Measurements from ENCODE around the gene ACTG2.
A peak's percentile ranks its signal among the peaks of the same experiment; 100 is the strongest.

Gene ACTG2

DNA sequence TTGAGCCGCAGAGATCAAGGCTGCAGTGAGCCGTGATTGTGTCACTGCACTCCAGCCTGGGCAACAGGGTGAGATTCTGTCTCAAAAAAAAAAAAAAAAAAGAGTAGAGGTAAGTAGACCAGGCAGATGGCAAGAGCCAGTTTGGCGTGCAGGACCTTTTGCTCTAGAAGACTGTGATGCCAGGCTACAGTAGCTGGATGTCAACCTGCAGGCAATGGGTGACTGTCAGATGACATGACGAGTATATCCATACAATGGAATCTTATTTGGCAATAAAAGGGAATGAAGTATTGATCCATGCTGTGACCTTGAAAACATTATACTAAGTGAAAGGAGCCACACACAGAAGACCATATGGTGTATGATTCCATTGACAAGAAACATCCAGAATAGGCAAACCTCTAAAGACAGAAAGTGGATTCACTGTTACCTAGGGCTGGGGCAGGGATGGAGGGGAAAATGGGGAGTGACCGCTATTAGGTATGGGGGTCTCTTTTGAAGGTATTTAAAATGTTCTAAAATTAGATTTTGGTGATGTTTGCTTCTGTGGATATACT is 22.7 kb downstream of the ACTG2 start:
- DNase-seq, result no peak

- no peak for DNase-seq
Measured at GRCh38 chr2:73916666-73917065, 23.9 kb downstream of the ACTG2 start.

DNA sequence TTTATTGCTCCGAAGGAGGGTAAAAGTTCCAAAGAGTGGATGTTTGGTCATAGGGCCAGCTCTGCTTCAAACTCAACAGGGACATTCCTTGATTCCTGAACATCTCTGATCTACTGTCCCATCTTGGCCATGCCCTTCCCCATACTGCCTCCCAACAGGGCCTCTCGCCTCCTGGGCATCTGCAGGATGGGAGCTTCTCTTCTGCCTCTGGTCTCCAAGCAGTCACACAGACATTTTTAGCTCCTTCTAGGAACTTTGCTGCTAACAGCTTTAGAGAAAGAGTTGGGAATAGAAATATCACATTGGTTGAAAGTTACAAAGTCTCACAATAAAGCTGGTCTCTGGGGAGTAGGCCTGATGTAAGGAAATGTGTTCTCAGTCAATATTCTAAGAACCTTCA is 24.5 kb downstream of the ACTG2 start:
- no peak for DNase-seq

- DNase-seq, result no peak
Measured at GRCh38 chr2:73917696-73918207, 24.9 kb downstream of the ACTG2 start.

GRCh38 chr2:73918856-73919255 is 26.0 kb downstream of the ACTG2 start:
- DNase-seq, result no peak

DNA sequence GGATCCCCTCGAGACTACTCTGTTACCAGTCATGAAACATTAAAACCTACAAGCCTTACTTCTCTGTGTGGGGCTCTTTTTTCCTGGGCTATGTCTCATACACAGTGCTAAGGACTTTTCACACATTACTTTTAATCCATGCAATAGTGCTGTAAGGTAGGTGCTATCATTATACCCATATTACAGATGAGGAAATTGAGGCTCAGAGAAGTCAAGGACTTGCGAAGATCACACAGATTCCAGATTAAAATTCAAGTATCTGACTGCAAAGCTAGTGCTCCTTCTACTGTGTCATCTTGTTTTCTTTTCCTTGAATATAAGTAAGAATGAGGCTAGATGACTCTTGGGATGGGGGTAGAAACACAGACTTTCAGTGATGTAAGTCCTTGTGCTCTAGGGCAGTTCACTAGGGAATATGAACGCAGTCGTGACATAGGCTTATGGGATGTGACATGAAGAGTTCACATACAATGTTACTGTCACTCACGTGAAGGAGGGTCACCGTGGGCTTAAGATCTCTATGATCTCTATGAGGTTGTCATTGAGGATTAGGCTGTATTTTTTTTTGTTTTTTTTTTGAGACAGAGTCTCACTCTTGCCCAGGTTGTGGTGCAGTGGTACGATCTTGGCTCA is 26.9 kb downstream of the ACTG2 start:
- no peak for DNase-seq

DNA sequence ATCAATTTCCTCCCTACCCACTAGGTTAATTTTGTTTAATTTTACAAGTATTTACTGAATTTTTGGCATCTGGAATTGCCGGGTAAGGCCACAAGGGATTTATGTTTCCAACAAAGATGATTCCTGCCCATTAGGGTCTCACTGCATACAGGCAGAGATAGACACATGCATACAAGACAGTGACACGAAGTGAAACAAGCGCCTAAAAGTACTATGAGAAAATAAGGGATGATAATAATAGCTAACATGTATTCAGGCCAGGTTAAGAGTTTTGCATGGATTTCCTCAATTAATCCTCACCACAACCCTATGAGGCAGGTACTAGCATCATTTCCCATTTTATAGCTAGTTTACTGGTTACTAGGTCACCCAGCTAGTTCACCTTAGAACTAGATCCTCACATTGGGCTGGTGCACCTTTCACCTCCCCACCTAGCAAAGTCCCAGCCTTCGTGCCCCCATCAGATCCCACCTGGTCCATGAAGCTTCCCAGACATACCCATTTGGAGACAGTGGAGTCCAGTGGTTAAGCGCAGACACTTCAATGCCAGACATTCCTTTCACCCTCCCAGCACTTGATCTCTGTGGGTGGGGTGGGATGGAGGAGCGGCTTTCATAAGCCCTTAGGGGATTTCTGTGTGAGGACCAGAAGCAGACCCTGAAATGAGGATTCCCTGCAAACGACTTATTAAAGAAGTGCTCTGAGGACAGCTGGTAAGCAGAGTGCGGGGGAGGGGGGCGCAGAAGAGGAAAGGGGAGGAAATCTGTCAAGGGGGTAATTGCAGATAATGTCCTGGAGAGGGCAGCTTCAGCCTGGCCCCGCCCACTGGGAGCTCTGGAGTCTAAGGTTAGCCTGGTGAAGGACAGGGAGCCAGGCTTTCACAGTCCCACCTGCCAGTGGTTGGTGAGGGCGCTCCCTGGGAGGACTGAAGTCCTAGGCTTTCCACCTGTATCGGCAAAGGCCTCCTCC is 28.1 kb downstream of the ACTG2 start:
- no peak for DNase-seq

DNA sequence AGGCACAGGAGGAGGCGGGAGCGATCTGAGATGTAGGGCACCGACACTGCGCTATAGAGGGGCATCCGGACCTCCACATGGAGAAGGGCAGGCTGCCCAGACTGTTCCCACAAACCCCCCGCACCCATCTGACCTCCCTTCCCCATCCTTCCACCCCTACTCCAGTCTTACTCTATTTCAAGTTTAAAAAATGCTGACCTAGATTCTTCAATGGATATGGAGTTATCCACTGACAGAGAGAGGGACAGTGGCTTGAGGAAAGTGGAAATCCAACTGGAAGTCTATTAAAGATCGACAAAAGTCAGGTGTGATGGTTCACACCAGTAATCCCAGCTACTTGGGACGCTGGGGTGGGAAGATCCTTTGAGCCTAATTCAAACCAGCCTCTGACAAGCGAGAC is 28.8 kb downstream of the ACTG2 start:
- DNase-seq, result no peak

GRCh38 chr2:73922681-73923080 is 29.9 kb downstream of the ACTG2 start:
- no peak for DNase-seq

GRCh38 chr2:73925033-73925704 is 32.4 kb downstream of the ACTG2 start:
- DNase-seq, result no peak

GRCh38 chr2:73925853-73926492 is 33.2 kb downstream of the ACTG2 start:
- DNase-seq, result no peak

DNA sequence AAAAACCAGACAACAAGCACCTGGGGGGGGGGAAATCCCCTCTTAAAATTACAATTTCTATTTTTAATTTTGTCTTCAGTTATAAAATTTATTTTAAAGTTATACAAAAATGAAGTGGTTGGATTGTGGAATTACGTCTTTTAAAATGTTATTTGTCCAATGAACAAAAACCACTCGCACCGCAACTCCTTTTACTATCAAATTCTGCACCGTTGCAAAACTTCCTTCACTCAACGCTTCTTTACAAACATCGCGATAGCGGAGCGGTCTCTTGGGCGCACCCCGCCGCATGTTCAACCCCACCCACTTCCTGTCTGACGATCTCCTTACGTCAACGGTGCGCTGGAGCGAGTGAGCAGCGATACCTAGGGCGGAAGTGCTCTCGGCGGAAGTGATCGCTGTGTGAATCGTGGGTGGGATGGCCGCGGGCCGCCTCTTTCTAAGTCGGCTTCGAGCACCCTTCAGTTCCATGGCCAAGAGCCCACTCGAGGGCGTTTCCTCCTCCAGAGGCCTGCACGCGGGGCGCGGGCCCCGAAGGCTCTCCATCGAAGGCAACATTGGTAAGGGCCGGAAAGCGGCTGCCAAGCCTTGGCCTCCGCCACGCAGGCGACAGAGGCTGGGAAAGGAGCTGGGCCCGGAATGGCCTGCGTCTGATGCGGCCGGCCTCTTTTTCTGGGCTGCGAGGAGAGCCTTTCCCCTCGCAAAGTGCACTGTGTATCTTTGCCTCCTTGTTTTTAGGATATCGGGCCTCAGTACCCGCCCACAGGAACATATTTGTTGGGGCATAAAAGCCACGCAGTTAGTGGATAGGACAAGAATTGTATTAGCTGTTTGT is 33.9 kb downstream of the ACTG2 start, which contains the start of gene DGUOK:
DGUOK (plus strand) TSS at position 388 of the 835 bp plus-strand sequence; CDS start at position 419, 31 bp downstream.
- peak; percentile 99 for DNase-seq

DNA sequence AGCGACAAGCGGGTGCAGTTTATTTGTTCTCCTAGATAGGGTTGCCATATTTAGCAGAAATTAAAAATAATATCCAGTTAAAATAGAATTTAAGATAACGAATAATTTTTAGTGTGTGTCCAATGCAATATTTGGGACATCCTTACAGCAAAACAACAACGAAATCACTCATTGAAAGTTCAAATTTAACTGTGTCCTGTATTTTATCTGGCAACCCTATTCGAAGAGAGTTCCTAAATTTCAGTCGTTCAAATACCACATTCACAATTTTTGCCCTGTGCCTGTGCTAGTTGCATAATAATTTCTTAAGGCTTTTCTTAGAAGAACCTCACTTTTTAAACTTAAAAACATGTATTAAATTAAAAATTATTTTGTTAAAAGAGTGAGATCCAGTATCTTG is 34.5 kb downstream of the ACTG2 start:
- DNase-seq, result no peak

GRCh38 chr2:73928963-73929347 is 36.1 kb downstream of the ACTG2 start:
- DNase-seq, result no peak

GRCh38 chr2:73930386-73930785 is 37.6 kb downstream of the ACTG2 start:
- no peak for DNase-seq

DNA sequence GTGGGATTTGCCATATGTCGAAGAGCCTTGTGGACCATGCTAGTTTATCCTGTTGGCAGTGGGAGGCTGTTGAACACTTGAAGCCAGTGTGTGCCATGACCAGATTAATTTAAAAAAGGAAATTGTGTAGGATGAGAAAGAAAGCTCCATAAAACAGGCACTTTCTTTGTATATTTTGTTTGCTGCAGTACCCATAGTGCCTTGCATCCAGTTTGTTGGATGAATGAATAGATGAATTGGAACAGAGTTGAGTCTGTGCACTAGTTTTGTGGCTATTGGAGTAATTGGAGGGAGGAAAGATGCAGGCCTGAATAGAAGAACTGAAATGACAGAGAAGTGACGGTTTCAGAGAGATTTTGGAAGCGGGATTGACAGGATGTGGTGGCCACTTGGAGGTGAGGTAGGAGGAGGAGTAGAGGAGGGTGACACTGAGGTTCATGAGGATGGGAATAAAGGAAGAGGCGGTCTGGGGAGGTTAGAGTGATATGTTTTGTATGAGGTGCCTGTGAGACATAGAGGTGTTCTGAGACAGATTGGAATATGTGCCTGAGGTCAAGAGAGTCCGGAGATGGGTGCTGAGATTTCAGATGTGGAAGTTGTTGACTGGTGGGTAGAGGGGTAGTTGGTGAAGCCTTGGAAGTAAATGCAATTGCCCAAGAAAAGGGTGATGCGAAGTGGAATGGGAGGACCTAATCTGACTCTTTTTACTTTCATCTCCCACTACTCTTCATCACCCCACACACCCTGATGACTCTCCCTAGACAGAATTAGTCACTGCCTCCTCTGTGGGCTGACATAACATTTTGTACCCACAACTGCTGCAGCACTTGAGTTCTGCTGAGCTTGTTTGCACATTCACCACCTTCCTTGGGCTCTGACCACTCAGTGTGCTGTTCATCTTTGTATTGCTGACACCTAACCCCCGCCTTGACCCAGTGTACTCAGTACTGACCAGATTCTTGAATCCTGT is 39.0 kb downstream of the ACTG2 start:
- DNase-seq, result no peak

GRCh38 chr2:73933194-73933593 is 40.4 kb downstream of the ACTG2 start:
- no peak for DNase-seq

DNA sequence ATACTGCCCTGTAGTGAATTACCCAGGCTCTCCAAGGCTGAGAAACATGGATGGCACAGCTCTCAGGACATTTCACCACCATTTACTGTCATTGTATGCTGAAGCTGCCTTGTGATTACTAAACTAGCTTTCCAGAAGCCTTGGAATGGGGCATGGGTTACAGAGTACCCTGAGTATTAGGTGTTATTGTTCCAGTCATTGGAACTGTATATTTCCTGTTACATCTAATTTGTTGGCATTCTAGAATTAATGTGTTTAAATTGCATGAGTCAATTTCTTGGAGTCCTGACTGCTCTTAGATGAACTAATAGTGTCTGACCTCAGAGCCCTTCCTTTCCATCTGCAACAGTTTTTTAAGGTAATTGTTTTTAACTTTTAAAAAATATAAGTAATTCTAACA is 42.8 kb downstream of the ACTG2 start:
- DNase-seq, result no peak

DNA sequence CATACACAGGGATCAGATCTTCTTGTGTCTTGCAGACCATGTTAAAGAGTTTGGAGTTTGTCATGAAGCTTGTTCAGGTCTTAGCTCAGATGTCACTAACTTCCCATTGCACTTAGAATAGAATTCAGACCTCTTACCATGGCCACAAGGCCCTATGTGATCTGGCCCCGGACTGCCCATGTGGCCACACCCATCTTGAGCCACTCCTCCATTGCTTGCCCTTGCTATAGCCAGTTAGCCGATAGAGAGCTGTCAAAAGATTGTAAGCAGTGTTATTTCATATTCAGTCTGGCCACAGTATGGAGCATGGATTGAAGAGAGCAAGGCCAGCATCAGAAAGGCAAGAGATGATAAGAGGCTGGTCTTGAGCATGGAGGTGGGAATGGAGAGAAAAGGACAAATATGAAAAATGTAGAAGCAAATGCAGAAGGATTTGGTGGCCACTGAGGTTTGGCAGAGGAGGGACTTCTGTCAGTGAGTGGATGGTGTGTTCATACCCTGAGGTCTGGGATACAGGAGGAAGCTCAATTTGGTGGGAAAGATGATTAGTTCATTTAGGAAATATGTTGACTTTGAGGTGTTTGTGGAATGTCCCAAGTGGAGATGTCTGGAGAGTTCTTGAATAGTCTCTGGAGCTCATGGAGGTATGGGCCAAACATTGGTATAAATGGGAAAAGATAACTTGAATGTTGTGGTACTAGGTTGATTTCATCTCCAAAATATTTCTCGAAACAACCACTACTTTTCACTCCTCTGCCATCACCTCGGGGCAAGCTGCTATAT is 44.5 kb downstream of the ACTG2 start:
- DNase-seq, result no peak

All from femur (tissue), 1 donor.